ENCODE data around the gene TBC1D21.

TBC1D21 gene

DNA sequence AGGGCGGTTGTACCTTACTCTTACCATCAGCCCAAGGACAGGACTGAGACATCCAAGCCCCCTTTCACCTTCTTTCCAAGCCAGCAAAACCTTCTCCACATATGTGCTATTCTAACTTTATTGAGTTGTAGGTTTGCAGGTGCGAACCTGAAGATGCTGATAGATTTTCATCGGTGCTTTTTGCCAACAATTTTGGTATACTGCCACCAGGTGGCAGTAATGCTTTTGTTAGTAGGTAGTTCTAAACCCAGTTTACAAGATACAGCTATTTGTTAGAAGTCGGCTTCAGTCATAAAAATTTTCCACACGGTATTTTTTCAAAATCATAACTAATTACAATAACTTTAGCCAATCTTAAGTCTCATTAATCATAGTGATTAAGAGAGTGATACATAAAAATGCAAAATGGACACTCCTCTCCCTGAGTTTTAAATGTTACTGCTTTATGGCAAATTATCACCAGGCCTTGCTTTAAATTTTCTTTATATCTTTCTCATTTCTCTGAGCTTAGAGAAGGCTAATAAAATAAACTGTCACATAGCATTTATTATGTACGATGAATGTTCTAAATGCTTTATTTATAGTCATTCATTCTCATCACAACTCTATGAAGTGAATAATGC is 636 bp downstream of the TBC1D21 start:
- Histone ChIP-seq H3K9me3 (ENCODE audit: control insufficient read depth, insufficient read depth, low read depth, low read length) (no peaks in the 10 kb centered on the region), H3K4me1 (ENCODE audit: control insufficient read depth, insufficient read depth, low read length) (no peaks in the 10 kb centered on the region), H3K27me3 (ENCODE audit: control insufficient read depth, insufficient read depth, low read length) (no peaks in the 10 kb centered on the region), H3K9ac (ENCODE audit: low read length) (no peak overlapping the region), H3K27ac (ENCODE audit: low read depth, low read length) (no peak overlapping the region), H3K36me3 (ENCODE audit: control insufficient read depth, insufficient read depth, low read length) (no peaks in the 10 kb centered on the region), H3K4me3 (ENCODE audit: low read depth, low read length) (no peak overlapping the region)

DNA sequence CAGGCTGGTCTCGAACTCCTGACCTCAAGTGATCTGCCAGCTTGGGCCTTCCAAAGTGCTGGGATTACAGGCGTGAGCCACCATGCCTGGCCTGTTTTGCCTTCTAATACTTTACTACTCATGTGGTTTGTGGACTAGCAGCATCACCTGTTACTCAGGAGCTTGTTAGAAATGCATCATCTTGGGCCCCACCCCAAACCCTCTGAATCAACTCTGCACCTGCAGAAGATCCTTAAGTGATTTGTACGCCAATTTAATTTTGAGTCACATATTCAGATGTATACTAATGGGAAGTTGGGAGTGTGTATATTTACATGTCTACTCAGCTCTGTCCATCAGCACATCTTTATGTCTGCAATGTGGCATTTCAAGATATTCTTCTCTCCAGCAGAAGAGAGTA is 6.1 kb downstream of the TBC1D21 start:
- Histone ChIP-seq H3K4me3 (ENCODE audit: low read depth, low read length) (no peak overlapping the region), H3K36me3 (ENCODE audit: control insufficient read depth, insufficient read depth, low read length) (no peaks in the 10 kb centered on the region), H3K9ac (ENCODE audit: low read length) (no peak overlapping the region), H3K4me1 (ENCODE audit: control insufficient read depth, insufficient read depth, low read length) (no peaks in the 10 kb centered on the region; the same call in 1 of the 2 replicates), H3K27ac (ENCODE audit: low read depth, low read length) (no peak overlapping the region), H3K9me3 (ENCODE audit: control insufficient read depth, insufficient read depth, low read depth, low read length) (no peaks in the 10 kb centered on the region), H3K27me3 (ENCODE audit: control insufficient read depth, insufficient read depth, low read length) (no peaks in the 10 kb centered on the region)

DNA sequence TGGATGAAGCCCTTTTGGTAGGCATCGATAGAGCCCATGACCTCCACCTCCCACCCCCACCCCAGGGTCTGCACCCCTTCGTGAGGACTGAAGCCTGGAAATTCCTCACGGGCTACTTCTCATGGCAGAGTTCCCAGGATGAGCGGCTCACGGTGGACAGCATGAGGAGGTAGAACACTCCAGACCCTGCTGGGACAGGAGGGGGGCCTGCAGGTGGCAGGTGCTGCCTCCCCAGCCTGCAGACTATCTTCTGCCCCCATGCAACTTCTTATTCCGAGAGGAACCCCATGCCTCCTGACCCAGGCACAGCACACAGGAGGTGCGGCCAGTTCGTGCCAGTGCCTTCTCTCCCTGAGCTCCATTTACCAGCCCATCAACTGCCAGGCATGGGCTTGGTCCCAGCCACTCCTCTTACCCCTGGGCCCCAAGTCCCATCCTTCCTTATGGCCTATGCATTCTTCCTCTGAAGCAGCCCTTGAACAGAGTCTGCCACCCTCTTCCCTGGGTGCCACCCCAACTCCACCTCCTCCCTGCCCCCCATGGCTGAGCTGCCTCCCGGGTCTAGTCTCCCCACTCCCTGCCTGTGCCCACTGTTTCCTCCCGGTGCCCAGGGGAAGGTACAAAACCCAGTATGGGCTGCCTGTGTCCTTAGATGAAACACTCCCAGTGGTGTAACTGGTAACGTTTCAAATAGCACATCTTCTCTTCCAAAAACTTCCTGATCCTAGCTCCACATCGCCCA is 8.4 kb downstream of the TBC1D21 start:
- Histone ChIP-seq H3K36me3 (ENCODE audit: control insufficient read depth, insufficient read depth, low read length) (no peaks in the 10 kb centered on the region), H3K27ac (ENCODE audit: low read depth, low read length) (no peak overlapping the region), H3K9ac (ENCODE audit: low read length) (no peak overlapping the region), H3K4me1 (ENCODE audit: control insufficient read depth, insufficient read depth, low read length) (no peaks in the 10 kb centered on the region; the same call in 1 of the 2 replicates), H3K27me3 (ENCODE audit: control insufficient read depth, insufficient read depth, low read length) (no peaks in the 10 kb centered on the region; the same call in 1 of the 2 replicates), H3K9me3 (ENCODE audit: control insufficient read depth, insufficient read depth, low read depth, low read length) (no peaks in the 10 kb centered on the region), H3K4me3 (ENCODE audit: low read depth, low read length) (no peak overlapping the region)

DNA sequence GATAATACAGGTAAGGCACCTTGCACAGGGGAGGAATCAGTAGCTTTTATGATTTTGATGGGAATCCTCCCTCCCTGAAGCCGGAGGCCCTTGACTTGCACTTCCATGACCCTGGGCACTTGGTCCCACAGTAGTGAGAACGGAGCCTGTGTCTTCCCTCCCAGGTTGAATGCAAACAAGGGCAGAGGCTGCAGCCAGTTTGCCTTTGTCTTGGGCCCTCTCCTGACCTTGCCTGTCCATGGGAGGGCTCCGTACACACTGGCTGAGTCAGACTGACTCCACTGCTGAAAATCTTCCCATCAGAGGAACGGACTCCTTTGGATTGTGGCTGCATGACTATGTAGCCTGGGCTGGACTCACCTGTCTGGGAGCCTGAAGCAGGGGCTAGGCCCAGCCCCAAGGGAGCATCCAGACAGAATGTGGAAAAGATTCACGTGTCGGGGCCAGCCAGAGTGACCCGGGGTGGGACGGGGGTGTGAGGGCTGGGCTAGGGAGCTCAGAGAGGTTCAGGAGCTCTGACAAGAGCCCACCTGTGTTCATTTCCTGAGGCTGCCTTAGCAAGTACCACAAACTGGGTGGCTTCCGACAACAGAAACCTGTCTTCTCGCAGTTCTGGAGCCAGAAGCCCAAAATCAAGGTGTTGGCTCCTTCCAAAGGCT is 9.5 kb downstream of the TBC1D21 start:
- no peak overlapping the region for H3K27ac ChIP-seq (ENCODE audit: low read depth, low read length)
- no peak overlapping the region for H3K4me3 ChIP-seq (ENCODE audit: low read depth, low read length)
- no peaks in the 10 kb centered on the region; the same call in 1 of the 2 replicates for H3K4me1 ChIP-seq (ENCODE audit: control insufficient read depth, insufficient read depth, low read length)
- no peaks in the 10 kb centered on the region; the same call in 1 of the 2 replicates for H3K27me3 ChIP-seq (ENCODE audit: control insufficient read depth, insufficient read depth, low read length)
- H3K9ac ChIP-seq (ENCODE audit: low read length): no peak overlapping the region
- H3K36me3 ChIP-seq (ENCODE audit: control insufficient read depth, insufficient read depth, low read length): no peaks in the 10 kb centered on the region
- H3K9me3 ChIP-seq (ENCODE audit: control insufficient read depth, insufficient read depth, low read depth, low read length): no peaks in the 10 kb centered on the region

DNA sequence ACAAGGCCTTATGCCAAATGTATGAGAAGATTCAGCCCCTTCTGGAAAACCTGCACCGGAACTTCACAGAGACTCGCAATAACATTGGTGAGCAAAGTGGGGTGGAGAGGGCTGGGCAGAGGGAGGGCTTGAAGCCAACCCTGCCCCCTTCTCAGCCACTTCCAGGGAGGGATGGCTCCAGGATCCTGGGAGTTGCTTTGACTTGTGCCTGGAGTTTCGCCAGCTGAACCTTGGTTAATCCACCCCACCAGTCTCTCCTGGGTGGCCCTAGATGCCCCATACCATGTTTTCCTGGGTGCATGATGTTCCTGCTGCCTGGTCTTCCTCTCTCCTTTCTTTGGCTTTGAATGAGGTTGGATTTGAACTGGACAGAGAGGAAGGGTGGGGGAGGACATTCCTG is 10.8 kb downstream of the TBC1D21 start:
- Histone ChIP-seq H3K4me3 (ENCODE audit: low read depth, low read length) (no peak overlapping the region), H3K9ac (ENCODE audit: low read length) (no peak overlapping the region), H3K4me1 (ENCODE audit: control insufficient read depth, insufficient read depth, low read length) (no peaks in the 10 kb centered on the region; the same call in 1 of the 2 replicates), H3K27ac (ENCODE audit: low read depth, low read length) (no peak overlapping the region), H3K36me3 (ENCODE audit: control insufficient read depth, insufficient read depth, low read length) (no peaks in the 10 kb centered on the region), H3K27me3 (ENCODE audit: control insufficient read depth, insufficient read depth, low read length) (peaks cover 5% of the 10 kb centered on the region; the same call in 1 of the 2 replicates), H3K9me3 (ENCODE audit: control insufficient read depth, insufficient read depth, low read depth, low read length) (no peaks in the 10 kb centered on the region)

DNA sequence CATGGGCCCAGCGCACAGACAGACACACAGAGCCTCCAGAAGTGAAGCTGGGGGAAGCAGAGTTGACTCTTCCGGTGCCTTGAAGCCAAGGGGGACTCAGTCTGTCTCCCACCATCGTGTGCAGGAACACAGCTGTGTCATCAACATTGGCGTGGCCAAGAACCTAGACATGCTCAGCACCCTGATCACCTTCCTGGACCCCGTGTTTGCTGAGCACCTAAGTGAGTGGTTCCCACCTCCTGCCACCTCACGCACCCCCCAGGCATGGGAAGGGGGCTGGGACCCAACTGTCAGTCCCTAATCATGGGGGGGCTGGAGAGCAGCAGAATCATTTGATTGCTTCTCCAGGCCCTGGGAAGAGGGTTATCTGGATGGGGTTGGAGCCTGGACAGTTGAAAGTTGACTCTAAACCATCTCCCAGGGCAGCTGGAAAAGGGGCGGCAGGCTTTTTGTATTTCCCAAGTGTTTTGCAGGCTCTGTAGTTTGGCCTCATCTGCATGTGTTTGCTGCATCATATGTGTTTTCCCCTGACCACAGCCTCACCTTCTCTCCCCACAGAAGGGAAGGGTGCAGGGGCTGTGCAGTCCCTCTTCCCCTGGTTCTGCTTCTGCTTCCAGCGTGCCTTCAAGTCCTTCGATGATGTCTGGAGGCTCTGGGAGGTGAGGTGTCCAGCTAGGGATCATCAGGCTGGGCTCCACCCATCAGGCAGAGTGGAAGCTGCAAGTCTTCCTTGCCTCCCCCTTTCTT is 12.8 kb downstream of the TBC1D21 start:
- Histone ChIP-seq H3K4me1 (ENCODE audit: control insufficient read depth, insufficient read depth, low read length) (no peaks in the 10 kb centered on the region; the same call in 1 of the 2 replicates), H3K4me3 (ENCODE audit: low read depth, low read length) (no peak overlapping the region), H3K27ac (ENCODE audit: low read depth, low read length) (no peak overlapping the region), H3K36me3 (ENCODE audit: control insufficient read depth, insufficient read depth, low read length) (no peaks in the 10 kb centered on the region), H3K9ac (ENCODE audit: low read length) (no peak overlapping the region), H3K9me3 (ENCODE audit: control insufficient read depth, insufficient read depth, low read depth, low read length) (no peaks in the 10 kb centered on the region), H3K27me3 (ENCODE audit: control insufficient read depth, insufficient read depth, low read length) (peaks cover 15% of the 10 kb centered on the region; the same call in 1 of the 2 replicates)

DNA sequence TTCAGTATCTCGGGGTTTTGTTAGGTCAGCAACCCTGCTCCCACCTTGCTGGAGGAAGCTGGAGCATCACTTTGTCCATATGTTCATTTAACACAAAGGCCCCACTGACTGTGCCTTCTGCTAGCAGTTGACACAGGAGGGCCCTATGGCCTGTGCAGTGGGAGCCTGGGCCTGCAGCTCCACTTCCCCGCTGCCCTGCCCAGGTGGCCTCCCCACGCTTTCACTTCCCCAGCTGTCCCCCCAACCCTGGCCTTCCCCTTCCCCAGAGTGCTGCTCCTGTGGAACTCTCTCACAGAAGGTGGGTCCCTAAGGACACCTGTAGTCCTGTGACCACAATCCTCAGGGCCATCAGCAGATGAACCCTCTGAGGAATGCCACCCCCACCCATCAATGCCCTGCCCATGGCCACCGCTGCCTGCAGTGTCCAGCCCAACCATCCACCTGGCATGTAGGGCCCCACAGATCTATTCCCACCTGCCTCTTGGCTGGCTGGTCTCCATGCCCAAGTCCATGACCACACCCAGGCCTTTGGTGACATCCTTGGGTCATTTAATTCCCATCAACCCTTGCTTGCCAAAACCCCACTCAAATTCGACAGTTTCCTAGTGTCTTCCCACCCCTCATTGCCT is 13.5 kb downstream of the TBC1D21 start:
- H3K9ac ChIP-seq (ENCODE audit: low read length): no peak overlapping the region
- H3K4me3 ChIP-seq (ENCODE audit: low read depth, low read length): no peak overlapping the region
- H3K9me3 ChIP-seq (ENCODE audit: control insufficient read depth, insufficient read depth, low read depth, low read length): no peaks in the 10 kb centered on the region; the same call in 1 of the 2 replicates
- H3K4me1 ChIP-seq (ENCODE audit: control insufficient read depth, insufficient read depth, low read length): no peaks in the 10 kb centered on the region; the same call in 1 of the 2 replicates
- H3K27me3 ChIP-seq (ENCODE audit: control insufficient read depth, insufficient read depth, low read length): peaks cover 15% of the 10 kb centered on the region; the same call in 1 of the 2 replicates
- H3K27ac ChIP-seq (ENCODE audit: low read depth, low read length): no peak overlapping the region
- no peaks in the 10 kb centered on the region for H3K36me3 ChIP-seq (ENCODE audit: control insufficient read depth, insufficient read depth, low read length)

DNA sequence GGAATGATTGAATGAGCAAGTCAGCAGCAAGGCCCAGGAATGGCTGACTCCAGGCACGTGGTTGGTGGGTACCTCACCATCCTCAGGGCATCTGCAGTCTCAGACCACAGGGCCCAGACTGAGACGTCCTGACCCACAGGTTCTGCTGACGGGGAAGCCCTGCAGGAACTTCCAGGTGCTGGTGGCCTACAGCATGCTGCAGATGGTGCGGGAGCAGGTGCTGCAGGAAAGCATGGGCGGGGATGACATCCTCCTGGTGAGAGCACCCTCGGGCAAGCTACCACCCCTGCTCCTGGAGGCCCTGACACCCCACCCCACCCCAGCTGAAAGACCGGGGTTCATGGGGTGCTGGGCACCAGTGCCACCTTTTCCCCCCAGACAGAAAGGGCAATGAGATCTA is 14.1 kb downstream of the TBC1D21 start:
- no peaks in the 10 kb centered on the region; the same call in 1 of the 2 replicates for H3K4me1 ChIP-seq (ENCODE audit: control insufficient read depth, insufficient read depth, low read length)
- H3K36me3 ChIP-seq (ENCODE audit: control insufficient read depth, insufficient read depth, low read length): no peaks in the 10 kb centered on the region
- no peak overlapping the region for H3K9ac ChIP-seq (ENCODE audit: low read length)
- H3K27ac ChIP-seq (ENCODE audit: low read depth, low read length): no peak overlapping the region
- H3K27me3 ChIP-seq (ENCODE audit: control insufficient read depth, insufficient read depth, low read length): peaks cover 15% of the 10 kb centered on the region; the same call in 1 of the 2 replicates
- peaks cover 4% of the 10 kb centered on the region for H3K9me3 ChIP-seq (ENCODE audit: control insufficient read depth, insufficient read depth, low read depth, low read length)
- H3K4me3 ChIP-seq (ENCODE audit: low read depth, low read length): no peak overlapping the region

DNA sequence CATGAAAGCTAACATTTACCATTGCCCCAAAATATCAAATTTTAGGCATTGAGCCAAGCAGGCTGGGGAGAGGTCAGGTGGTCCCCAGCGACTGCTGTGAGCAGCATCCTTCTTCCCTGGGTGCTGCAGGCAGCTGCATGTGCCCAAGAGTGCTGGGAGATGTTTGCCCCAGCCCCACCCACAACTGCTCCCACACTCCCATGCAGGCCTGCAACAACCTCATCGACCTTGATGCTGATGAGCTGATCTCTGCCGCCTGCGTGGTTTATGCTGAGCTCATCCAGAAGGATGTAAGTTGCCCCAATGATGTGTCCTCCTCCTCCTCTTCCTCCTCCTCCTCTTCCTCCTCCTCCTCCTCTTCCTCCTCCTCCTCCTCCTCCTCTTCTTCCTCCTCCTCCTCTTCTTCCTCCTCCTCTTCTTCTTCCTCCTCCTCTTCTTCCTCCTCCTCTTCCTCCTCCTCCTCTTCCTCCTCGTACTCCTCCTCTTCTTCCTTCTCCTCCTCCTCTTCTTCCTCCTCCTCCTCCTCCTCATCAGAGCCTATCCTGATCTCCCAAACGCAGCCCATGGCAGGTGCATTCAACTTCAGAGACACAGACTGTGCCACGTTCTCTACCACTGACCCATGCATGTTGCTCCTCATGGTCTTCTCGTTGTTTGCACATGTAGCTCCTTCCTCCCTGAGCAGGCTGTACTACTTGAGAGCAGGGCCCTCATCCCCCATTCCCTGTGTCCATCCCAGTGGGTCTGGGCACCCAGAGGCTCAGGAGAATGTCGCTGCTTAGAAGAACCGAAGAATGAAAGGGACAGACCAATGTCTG is 15.1 kb downstream of the TBC1D21 start:
- no peak overlapping the region for H3K4me3 ChIP-seq (ENCODE audit: low read depth, low read length)
- H3K4me1 ChIP-seq (ENCODE audit: control insufficient read depth, insufficient read depth, low read length): no peaks in the 10 kb centered on the region
- peaks cover 15% of the 10 kb centered on the region; the same call in 1 of the 2 replicates for H3K27me3 ChIP-seq (ENCODE audit: control insufficient read depth, insufficient read depth, low read length)

More for the DNA sequence above, 15.1 kb downstream of the TBC1D21 start:
- Histone ChIP-seq H3K9ac (ENCODE audit: low read length) (no peak overlapping the region), H3K9me3 (ENCODE audit: control insufficient read depth, insufficient read depth, low read depth, low read length) (peaks cover 5% of the 10 kb centered on the region), H3K36me3 (ENCODE audit: control insufficient read depth, insufficient read depth, low read length) (no peaks in the 10 kb centered on the region), H3K27ac (ENCODE audit: low read depth, low read length) (no peak overlapping the region)

Data from HUES6 (cell line).